ENCODE measurements around the gene HACD2. TPM values are rescaled to one million over a fixed set of nuclear protein-coding genes. Genes with fewer than 3 reads are reported as not detected.

HACD2 gene
- total RNA-seq, 2 donors from 2014 or later = 22.7 to 28.6 TPM

- Histone ChIP-seq H3K36me3 (no peaks in the 10 kb centered on the region), H3K4me1 (no peaks in the 10 kb centered on the region), H3K27ac (no peak overlapping the region), H3K4me3 (no peak overlapping the region), H3K27me3 (no peaks in the 10 kb centered on the region), H3K9me3 (no peaks in the 10 kb centered on the region)
- no peak for DNase-seq (ENCODE audit: low spot score)
- TF ChIP-seq, protein P1, sequence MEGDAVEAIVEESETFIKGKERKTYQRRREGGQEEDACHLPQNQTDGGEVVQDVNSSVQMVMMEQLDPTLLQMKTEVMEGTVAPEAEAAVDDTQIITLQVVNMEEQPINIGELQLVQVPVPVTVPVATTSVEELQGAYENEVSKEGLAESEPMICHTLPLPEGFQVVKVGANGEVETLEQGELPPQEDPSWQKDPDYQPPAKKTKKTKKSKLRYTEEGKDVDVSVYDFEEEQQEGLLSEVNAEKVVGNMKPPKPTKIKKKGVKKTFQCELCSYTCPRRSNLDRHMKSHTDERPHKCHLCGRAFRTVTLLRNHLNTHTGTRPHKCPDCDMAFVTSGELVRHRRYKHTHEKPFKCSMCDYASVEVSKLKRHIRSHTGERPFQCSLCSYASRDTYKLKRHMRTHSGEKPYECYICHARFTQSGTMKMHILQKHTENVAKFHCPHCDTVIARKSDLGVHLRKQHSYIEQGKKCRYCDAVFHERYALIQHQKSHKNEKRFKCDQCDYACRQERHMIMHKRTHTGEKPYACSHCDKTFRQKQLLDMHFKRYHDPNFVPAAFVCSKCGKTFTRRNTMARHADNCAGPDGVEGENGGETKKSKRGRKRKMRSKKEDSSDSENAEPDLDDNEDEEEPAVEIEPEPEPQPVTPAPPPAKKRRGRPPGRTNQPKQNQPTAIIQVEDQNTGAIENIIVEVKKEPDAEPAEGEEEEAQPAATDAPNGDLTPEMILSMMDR (IDR thresholded peaks at IDR 0.05) = no peak
Measured at GRCh38 chr3:123535580-123535979, 49.3 kb downstream of the HACD2 start.

- Histone ChIP-seq H3K9me3 (no peaks in the 10 kb centered on the region), H3K36me3 (no peaks in the 10 kb centered on the region), H3K4me1 (no peaks in the 10 kb centered on the region), H3K27ac (no peak overlapping the region), H3K27me3 (no peaks in the 10 kb centered on the region), H3K4me3 (no peak overlapping the region)
- DNase-seq (ENCODE audit: low spot score) = no peak
- TF ChIP-seq, protein P1 (IDR thresholded peaks at IDR 0.05) = no peak
Measured at GRCh38 chr3:123534264-123534663, 50.6 kb downstream of the HACD2 start.

GRCh38 chr3:123533554-123534159 lies 51.2 kb downstream of the HACD2 start:
- Histone ChIP-seq H3K36me3 (no peaks in the 10 kb centered on the region), H3K4me1 (no peaks in the 10 kb centered on the region), H3K27me3 (no peaks in the 10 kb centered on the region), H3K9me3 (no peaks in the 10 kb centered on the region), H3K27ac (no peak overlapping the region), H3K4me3 (no peak overlapping the region)
- DNase-seq (ENCODE audit: low spot score) = no peak
- TF ChIP-seq, protein P1 (IDR thresholded peaks at IDR 0.05) = no peak

DNA sequence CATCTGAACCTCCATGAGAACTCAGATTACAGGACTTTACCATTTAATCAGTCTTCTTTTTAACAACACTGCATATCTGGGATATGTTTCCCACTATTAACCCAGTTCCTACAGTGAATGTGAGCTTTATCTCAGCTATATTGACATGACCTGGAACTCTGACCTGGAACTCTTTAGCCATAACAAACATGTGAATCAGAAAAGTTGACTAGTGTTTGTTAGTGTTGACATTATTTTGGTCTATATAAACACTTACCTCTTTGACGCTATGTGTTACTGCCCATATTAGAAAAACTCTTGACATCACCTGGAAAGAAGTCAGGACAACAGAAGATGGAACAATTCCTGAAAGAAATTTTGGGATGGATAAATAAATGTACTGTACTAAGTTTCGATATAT lies 56.7 kb downstream of the HACD2 start:
- DNase-seq (ENCODE audit: low spot score) = no peak
- peaks cover 0 to 11% of the 10 kb centered on the region in 2 donors for H3K4me1 ChIP-seq

GRCh38 chr3:123527046-123527445 lies 57.8 kb downstream of the HACD2 start:
- Histone ChIP-seq H3K9me3 (no peaks in the 10 kb centered on the region), H3K4me1 (peaks cover 0 to 22% of the 10 kb centered on the region in 2 donors), H3K27ac (no peak overlapping the region), H3K4me3 (no peak overlapping the region), H3K27me3 (no peaks in the 10 kb centered on the region), H3K36me3 (peaks cover 10% of the 10 kb centered on the region)
- TF ChIP-seq, protein P1 (IDR thresholded peaks at IDR 0.05) = no peak
- DNase-seq (ENCODE audit: low spot score) = no peak

More for the DNA sequence above, 56.7 kb downstream of the HACD2 start:
- TF ChIP-seq, protein P1 (IDR thresholded peaks at IDR 0.05) = no peak
- no peaks in the 10 kb centered on the region for H3K27me3 ChIP-seq
- no peak overlapping the region for H3K27ac ChIP-seq
- no peaks in the 10 kb centered on the region for H3K9me3 ChIP-seq
- no peak overlapping the region for H3K4me3 ChIP-seq
- H3K36me3 ChIP-seq = peaks cover 10% of the 10 kb centered on the region

- Histone ChIP-seq H3K4me1 (peaks cover 0 to 28% of the 10 kb centered on the region in 2 donors), H3K27me3 (no peaks in the 10 kb centered on the region), H3K36me3 (peaks cover 10% of the 10 kb centered on the region), H3K27ac (no peak overlapping the region), H3K9me3 (no peaks in the 10 kb centered on the region), H3K4me3 (no peak overlapping the region)
- DNase-seq (ENCODE audit: low spot score) = no peak
- TF ChIP-seq, protein P1 (IDR thresholded peaks at IDR 0.05) = no peak
Measured at GRCh38 chr3:123526474-123526873, 58.4 kb downstream of the HACD2 start.
